Calu3 (cell line): ENCODE data around the gene FANCI. TPM values are rescaled to one million over a fixed set of nuclear protein-coding genes. Genes with fewer than 3 reads are reported as not detected.

Source experiments
- BruUV-seq: library from RNA; stranded (reverse); fragments of 400-500 nt; replicated peaks from 2 replicates; lab custom pipeline; 2021; lab: Mats Ljungman, UMichigan
- CTCF ChIA-PET: fragments of 300-600 bp; sonication (Branson Sonifier 250); formaldehyde crosslinking; loops from one replicate; lab custom pipeline; 2022; ENCODE audit warnings: antibody characterized with exemption; lab: Charles Lee
- DNase-seq: peaks from one replicate; pipeline ENCODE4 v3.0.0; 2022
- H3K27ac Mint-ChIP-seq: one replicate; pipeline ENCODE4 v1.8.0; 2022; ENCODE audit warnings: mixed read lengths; ENCODE audit not compliant: unreplicated experiment
- H3K27me3 Mint-ChIP-seq: one replicate; pipeline ENCODE4 v1.8.0; 2022; ENCODE audit warnings: mixed read lengths; ENCODE audit not compliant: unreplicated experiment
- H3K36me3 Mint-ChIP-seq: one replicate; pipeline ENCODE4 v1.8.0; 2022; ENCODE audit warnings: mild to moderate bottlenecking, moderate library complexity, mixed read lengths; ENCODE audit not compliant: insufficient read depth, unreplicated experiment
- H3K4me1 Mint-ChIP-seq: one replicate; pipeline ENCODE4 v1.8.0; 2022; ENCODE audit warnings: mild to moderate bottlenecking, low read depth, mixed read lengths; ENCODE audit not compliant: unreplicated experiment
- H3K4me3 Mint-ChIP-seq: one replicate; pipeline ENCODE4 v1.8.0; 2022; ENCODE audit warnings: mild to moderate bottlenecking, low read depth, moderate library complexity, mixed read lengths; ENCODE audit not compliant: unreplicated experiment
- H3K9me3 Mint-ChIP-seq: one replicate; pipeline ENCODE4 v1.8.0; 2022; ENCODE audit warnings: low read depth, mixed read lengths; ENCODE audit not compliant: unreplicated experiment
- intact Hi-C: fragments of 100-400 bp; cut with micrococcal nuclease; formaldehyde crosslinking; loops from one replicate; pipeline ENCODE4 v1.10.0; 2022; ENCODE audit not compliant: unreplicated experiment
- total RNA-seq: library from RNA; stranded (reverse); gene quantifications from 2 replicates; pipeline ENCODE4 v1.2.3, GENCODE V29; 2022
- TF ChIP-seq, protein P1 (sequence below): fragments of 200-600 bp; IDR thresholded peaks from one replicate; pipeline ENCODE4 v1.8.0; 2022; ENCODE audit warnings: antibody characterized with exemption; ENCODE audit not compliant: unreplicated experiment

The FANCI gene
- total RNA-seq, 1 experiment from 2014 or later = 138 TPM

DNA sequence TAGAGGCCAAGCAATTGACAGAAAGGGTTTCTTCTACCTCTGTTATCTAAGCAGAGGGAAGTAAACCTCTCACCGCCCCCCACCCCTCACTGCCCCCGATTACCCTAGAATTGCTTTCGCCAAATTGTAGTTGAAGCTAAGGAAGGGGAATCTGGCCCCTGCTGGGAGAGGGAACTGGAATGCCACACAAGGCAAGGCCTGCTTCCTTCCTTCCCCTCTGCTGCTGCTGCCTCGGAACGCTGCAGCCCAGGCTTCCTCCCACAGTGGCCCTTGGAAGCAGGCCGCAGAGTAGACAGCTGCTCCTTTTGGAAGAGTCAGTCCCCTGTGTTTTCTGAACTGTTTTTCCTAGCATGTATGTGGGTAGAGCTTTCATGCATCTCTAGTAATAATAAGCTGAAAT lies 44.0 kb upstream of the FANCI start:
- H3K36me3 Mint-ChIP-seq = peaks cover 44% of the 10 kb centered on the region
- no peak overlapping the region for H3K27ac Mint-ChIP-seq
- CTCF ChIA-PET = interaction anchor here (0.6 kb wide), 1 partner anchor 592 kb away, joined by 4 read pairs; no protein-coding TSS in a partner anchor
- peaks cover 23% of the 10 kb centered on the region for H3K4me1 Mint-ChIP-seq
- BruUV-seq = no TSS peak
- H3K9me3 Mint-ChIP-seq = no peaks in the 10 kb centered on the region
- no peaks in the 10 kb centered on the region for H3K27me3 Mint-ChIP-seq
- DNase-seq = no peak
- intact Hi-C loops = no loop called here
- TF ChIP-seq, protein P1, sequence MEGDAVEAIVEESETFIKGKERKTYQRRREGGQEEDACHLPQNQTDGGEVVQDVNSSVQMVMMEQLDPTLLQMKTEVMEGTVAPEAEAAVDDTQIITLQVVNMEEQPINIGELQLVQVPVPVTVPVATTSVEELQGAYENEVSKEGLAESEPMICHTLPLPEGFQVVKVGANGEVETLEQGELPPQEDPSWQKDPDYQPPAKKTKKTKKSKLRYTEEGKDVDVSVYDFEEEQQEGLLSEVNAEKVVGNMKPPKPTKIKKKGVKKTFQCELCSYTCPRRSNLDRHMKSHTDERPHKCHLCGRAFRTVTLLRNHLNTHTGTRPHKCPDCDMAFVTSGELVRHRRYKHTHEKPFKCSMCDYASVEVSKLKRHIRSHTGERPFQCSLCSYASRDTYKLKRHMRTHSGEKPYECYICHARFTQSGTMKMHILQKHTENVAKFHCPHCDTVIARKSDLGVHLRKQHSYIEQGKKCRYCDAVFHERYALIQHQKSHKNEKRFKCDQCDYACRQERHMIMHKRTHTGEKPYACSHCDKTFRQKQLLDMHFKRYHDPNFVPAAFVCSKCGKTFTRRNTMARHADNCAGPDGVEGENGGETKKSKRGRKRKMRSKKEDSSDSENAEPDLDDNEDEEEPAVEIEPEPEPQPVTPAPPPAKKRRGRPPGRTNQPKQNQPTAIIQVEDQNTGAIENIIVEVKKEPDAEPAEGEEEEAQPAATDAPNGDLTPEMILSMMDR = no peak
- H3K4me3 Mint-ChIP-seq = no peak overlapping the region

DNA sequence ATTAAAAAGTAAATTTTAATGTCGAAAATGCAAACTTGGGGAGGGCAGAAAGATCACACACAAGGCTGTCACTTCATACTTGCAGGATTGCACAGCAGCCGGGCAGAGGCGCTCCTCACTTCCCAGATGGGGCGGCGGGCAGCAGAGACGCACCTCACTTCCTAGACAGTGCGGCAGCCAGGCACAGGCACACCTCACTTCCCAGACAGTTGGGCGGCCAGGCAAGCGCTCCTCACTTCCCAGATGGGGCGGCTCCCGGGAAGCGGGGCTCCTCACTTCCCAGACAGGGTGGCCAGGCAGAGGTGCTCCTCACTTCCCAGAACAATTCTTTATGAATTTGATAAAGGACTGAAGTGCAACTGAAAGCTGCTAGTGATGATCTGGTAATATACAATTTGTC lies 43.6 kb upstream of the FANCI start:
- Mint-ChIP-seq H3K9me3 (no peaks in the 10 kb centered on the region), H3K27me3 (no peaks in the 10 kb centered on the region), H3K4me3 (no peak overlapping the region), H3K36me3 (peaks cover 48% of the 10 kb centered on the region), H3K4me1 (peaks cover 23% of the 10 kb centered on the region), H3K27ac (no peak overlapping the region)
- no TSS peak for BruUV-seq
- intact Hi-C loops = no loop called here
- TF ChIP-seq, protein P1 = no peak
- no peak for DNase-seq
- CTCF ChIA-PET = interaction anchor here (0.6 kb wide), 1 partner anchor 592 kb away, joined by 4 read pairs; no protein-coding TSS in a partner anchor

DNA sequence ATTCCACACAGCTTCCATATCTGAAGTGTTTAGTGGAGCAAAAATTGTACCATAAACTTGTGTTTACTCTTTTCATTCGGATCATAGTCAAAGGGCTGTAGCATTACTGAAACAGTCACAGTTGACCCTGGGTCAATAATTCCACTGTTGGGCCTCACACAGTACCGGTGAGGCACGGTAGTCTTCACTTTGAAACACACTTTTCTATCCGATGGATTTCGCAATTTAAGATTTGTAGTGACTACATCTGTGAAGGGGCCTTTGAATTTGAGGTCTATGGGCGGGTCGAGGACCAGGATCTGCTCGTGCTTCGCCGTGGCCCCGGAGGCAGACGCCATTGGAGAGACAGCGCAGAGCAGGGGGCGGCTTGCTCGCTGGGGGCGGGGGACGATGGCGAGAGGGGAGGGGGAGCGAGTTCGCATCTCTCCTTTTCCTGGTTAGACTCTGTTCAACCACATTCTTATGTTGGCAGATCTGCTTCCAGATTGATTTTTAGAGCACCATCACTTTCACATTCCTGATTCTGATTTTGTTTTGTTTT lies 42.2 kb upstream of the FANCI start:
- peaks cover 11% of the 10 kb centered on the region for H3K4me1 Mint-ChIP-seq
- CTCF ChIA-PET = no interaction called here
- DNase-seq = no peak

DNA sequence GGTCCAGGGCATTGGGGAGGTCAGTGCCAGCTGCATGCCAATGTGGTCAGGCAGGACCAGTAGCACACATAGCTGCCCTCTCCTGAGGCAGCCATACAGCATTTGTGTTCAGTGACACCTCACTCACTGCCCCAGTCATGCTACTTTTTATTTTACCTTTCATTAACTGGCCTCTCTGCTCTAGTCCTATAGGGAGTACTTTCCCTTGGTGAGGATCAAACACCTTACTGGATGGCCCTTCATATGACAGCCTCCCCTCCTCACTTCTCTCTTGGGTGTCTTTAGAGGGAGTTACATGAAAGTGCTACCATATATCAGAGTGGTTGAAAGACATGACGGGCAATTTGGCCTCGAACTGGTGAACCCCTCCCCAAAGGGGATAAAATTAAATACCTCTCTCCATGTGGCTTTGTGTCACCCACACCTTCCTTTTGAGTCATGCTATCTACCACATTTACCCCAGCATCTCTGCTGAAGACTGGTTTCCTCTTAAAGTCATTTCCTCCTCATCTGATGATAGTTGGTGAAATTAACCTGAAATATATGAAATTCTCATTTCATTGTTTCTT lies 40.0 kb upstream of the FANCI start:
- H3K9me3 Mint-ChIP-seq = no peaks in the 10 kb centered on the region
- CTCF ChIA-PET = interaction anchor here (0.7 kb wide), 1 partner anchor 135 kb away, joined by 3 read pairs; no protein-coding TSS in a partner anchor
- no peak overlapping the region for H3K4me3 Mint-ChIP-seq
- BruUV-seq = no TSS peak
- no peaks in the 10 kb centered on the region for H3K27me3 Mint-ChIP-seq
- DNase-seq = no peak
- H3K27ac Mint-ChIP-seq = peak overlapping the region; percentile 82
- H3K36me3 Mint-ChIP-seq = peaks cover 38% of the 10 kb centered on the region
- peaks cover 8% of the 10 kb centered on the region for H3K4me1 Mint-ChIP-seq
- intact Hi-C loops = no loop called here
- TF ChIP-seq, protein P1 = no peak

More for the DNA sequence above, 42.2 kb upstream of the FANCI start:
- intact Hi-C loops = no loop called here
- H3K4me3 Mint-ChIP-seq = no peak overlapping the region
- TF ChIP-seq, protein P1 = no peak
- no peaks in the 10 kb centered on the region for H3K9me3 Mint-ChIP-seq
- H3K36me3 Mint-ChIP-seq = peaks cover 46% of the 10 kb centered on the region
- H3K27me3 Mint-ChIP-seq = no peaks in the 10 kb centered on the region
- no TSS peak for BruUV-seq
- no peak overlapping the region for H3K27ac Mint-ChIP-seq
